NCI-H187 (cell line): ENCODE results near the gene DOK7.

ENCODE experiments used
- DNase-seq, 2 experiments: peaks; one replicate each; lab custom pipeline; 2025; lab: John Stamatoyannopoulos, UW

The DOK7 gene

DNA sequence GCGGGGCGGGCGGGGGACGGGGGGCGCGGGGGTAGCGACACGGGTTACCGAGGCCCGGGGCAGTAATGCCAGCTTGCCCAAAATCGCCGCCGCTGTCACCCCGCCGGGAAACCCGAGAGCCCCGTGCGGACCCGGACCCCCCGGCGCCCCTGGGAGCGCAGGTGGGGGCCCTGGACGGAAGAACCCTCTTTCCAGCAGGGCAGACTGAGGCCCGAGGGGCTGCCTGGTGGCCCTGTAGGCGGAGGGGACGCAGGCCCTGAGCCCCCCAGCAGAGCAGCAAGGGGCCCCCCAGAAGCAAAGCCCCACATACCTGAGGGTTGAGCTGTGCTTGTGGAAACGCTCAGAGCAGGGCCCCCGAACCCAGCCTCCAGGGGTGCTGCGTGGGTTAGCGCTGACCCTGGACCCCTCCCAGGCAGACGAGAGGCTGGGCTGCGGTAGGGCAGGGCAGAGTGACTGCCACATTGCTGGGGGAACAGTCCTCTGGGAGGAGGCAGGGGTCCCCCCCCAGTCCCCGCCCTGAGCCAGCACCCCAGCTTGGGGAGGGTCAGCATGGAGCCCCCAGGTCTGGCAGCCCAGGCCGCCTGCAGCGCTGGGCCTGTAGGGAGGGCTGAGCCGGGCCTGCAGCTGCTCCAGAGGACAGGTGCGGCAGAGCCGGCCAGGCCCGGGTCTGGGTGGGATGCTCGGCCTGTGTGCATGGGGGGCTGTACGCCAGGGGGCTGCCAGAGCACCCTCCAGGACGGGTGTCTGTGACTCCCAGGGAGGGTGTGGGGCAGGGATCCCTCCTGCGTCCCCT is 646 bp downstream of the DOK7 start:
- no peak for DNase-seq

DNA sequence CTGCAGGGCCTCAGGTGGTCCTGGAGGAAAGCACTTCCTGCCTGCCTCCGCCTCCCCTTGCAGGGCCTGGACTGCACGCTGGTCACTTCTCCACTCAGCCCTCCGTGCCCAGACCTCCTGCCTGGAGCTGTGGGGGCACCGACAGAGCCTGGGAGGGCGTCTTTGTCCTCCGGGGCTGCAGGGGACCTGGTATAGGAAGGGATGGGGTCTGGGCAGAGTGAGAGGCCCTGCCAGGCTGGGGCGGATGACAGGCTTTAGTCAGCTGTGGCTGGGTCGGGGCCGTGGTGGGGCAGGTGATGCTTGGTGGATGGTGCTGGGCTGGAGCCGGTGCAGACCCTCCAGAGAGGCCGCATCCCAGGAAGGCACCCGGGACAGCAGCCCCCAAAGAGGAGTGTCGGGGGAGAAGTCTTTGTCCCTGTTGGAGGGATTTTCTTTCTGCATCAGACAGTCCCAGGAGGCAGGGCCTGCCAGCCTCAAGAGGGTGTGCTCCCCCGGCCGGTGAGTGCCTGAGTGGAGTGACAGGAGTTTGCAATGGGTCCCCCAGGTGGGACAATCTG is 1.3 kb downstream of the DOK7 start:
- no peak for DNase-seq

DNA sequence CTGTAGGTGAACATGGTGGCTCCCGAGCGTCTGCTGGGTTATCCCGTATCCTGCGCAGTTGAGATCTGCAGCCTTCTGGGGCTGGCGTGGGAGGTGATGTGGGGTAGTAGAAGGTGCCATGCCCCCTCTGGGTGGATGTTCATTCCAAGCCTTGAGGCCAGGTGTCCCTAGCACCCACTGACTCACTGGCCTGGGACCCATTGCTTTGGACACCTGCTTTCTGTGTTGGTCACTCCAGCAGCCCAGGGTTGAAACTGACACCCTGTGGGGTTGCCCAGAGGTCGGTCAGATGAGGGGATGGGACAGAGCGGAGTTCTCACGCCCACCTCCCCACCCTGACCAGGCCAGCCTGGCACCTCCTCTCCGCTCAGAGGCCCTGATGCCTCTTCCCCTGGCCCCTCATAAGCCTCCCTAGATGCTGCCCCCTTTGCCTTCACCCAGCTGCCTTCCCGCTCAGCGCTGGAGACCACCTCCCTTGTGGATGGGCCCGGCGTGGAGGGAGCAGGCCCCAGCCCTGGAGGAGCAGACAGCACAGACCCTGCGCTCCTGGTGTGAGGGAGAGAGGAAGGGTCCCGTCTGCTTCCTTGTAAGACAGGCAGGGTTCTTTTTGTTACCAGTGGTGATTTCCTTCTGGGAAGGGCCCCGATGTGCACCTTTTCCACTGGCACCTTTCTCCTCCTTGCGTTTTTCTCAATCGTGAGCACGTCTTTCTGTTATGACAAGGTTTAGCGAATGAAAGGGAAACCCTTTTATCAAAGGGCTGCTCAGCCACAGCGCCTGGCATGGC is 2.0 kb downstream of the DOK7 start:
- DNase-seq, result no peak

DNA sequence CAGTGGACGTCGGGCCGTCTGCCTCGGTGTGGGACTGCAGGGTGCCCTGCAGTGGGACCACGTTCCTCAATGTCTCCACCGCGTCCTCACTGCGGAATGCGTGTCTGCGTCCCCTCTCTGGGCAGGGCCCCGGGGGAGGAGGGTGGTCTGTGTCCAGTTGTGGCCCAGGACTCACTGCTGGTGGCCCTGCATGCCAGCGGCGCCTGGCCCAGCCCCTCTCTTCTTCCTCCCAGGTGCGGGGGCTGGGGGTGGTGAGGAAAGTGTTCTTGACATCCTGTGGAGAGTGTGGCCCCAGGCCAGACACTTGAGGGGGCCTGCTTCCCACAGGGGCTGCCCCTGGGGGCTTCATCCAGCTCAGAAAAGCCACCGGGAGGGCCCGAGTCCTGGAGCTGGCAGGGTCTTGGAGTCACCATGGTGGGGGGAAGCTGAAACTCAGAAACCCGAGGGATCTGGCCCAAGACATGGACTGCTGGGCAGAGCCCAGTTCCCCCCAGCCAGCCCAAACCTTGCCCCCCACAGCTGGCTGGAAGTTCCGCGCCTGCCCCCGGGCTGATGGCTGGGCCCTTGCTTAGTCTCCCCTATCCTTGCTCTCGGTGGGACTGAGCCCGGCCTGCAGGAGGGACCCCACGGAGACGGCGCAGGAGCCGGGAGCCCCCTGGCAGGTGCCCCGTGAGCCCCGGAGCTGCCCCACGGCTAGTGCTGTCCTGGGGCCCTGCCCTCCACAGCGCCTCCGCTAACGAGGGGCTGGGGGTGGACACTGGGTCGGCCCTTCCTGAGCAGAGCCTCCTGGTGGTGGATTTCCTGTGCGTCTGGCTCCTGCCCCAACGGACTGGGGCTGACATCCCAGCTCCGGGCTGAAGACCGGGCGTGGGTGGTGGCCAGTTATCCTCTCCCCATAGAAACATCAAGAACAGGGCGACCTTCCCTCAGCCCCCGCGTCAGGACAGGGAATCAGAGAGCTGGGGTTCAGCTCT is 2.9 kb downstream of the DOK7 start:
- no peak for DNase-seq

DNA sequence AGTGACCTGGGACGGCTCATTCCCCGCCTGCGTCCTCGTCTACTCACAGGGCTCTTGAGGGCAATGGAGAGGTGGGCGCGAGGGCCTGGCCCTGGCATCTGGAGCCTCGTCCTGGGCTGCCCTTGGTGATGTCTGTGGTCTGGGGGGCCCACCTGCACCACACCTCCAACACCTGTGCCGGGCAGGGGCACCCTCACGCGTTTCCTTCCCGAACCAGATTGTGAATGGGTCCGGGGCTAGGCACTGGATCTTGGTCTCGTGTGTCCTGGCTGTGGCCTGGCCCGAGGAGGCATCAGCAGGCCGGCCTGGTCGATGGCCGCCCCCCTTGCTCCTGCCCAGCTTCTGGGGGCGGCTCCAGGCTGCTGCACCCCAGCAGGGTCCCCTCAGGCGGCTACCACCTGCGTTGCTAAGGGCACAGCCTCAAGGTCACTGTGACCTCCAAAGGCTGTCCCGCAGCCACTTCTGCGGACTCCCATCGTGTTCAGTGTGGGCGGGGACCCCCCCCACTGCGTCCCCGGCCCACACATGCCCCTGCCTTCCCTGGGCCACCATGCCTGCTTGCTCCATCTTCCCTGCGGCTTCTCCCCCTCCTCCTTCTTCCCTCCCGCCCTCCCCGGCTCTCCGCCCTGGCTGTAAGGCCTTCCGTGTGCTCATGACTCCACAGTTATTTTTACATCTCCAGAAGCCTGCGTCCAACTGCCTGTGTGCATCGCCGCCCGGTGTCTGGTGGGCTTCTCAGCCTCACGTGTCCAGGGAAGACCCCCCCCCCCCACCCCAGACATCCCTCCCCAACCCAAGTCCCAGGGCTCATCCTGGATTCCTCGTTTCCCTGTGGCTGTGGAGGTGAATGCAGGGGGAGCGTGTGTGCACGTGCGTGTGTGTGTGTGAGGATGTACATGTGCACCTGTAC is 3.8 kb downstream of the DOK7 start:
- DNase-seq, result no peak

DNA sequence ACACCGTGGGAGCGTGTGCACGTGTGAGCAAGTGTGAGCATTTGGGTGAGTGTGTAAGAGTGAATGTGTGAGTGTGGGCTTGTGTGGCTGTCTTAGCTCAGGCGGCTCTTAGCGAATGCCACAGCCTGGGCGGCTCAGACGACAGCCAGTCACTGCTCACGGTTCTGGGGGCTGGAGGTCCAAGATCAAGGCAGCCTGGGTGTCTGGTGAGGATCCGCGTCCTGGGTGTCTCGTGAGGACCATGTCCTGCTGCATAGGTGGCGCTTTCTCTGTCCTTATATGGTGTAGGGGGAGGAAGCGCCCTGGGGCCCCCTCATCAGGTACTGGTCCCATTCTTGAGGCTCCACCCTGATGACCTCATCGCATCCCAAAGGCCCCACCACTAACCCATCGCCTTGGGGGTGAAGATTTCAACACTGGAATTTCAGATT is 4.5 kb downstream of the DOK7 start:
- DNase-seq, result no peak

DNA sequence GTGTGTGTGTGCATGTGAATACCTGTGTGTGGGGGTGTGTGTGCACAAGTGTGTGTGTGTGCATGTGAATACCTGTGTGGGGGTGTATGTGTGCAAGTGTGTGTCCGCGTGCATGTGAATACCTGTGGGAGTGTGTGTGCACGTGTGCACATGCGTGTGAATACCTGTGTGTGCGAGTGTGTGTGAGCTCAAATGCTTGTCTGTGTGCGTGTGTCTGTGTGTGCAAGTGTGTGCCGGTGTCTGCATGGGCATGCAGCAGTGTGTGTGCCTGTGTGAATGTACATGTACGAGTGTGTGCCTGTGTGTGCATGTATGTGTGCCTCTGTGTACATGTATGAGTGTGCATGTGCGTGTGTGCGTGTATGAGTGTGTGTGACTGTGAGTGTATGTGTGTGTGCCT is 5.0 kb downstream of the DOK7 start:
- DNase-seq, result no peak

DNA sequence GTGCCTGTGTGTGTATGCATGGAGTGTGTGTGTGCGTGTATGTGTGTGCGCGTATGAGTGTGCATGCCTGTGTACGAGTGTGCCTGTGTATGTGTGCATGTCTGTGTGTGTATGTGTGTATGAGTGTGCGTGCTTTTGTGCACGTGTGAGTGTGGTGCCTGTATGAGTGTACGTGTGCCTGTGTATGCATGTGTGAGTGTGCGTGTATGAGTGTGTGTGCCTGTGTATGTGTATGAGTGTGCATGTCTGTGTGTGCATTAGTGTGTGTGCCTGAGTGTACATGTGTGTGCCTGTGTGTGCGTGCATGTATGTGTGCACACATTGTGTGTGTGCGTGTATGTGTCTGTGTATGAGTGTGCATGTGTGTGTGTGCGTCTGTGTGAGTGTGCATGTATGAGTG is 5.7 kb downstream of the DOK7 start:
- DNase-seq, result no peak

DNA sequence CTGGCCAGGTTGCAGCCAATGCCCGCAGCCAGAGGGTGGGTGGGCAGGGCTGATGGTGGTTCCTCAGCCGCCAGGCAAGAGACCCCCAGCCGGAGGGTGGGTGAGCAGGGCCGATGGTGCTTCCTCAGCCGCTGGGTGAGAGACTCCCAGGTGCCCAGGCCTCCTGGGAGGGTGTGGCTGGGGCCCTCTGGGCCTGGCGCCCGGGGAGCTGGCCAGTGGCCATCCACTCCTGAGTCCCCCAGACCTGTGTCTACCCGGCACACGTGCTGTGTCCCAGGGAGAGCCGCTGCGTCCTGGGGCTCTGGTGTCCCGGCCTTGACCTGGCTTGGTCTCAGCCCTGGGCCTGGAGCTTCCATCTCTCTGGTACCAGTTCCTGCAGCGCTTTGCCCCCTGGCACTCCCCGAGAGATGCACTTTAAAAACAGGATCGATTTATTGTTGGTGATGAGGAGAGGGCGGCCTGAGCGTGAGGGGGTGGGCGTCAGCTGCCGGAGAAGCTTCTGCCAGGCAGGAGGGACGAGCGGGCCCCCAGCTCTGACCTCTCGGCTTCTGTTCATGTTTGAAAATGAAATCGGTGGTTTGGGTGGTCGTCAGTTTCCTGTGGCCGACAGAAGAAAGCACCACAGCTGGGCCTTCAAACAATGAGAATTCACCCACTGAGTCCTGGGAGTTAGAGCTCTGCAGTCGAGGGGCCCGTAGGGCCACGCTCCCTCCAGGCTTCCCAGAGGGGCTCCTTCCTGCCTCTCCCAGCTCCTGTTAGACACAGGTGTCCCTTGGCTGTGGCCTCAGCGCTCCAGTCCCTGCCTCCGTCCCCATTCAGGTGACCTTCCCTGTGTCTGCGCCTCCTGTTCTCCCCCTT is 6.5 kb downstream of the DOK7 start:
- no peak for DNase-seq

DNA sequence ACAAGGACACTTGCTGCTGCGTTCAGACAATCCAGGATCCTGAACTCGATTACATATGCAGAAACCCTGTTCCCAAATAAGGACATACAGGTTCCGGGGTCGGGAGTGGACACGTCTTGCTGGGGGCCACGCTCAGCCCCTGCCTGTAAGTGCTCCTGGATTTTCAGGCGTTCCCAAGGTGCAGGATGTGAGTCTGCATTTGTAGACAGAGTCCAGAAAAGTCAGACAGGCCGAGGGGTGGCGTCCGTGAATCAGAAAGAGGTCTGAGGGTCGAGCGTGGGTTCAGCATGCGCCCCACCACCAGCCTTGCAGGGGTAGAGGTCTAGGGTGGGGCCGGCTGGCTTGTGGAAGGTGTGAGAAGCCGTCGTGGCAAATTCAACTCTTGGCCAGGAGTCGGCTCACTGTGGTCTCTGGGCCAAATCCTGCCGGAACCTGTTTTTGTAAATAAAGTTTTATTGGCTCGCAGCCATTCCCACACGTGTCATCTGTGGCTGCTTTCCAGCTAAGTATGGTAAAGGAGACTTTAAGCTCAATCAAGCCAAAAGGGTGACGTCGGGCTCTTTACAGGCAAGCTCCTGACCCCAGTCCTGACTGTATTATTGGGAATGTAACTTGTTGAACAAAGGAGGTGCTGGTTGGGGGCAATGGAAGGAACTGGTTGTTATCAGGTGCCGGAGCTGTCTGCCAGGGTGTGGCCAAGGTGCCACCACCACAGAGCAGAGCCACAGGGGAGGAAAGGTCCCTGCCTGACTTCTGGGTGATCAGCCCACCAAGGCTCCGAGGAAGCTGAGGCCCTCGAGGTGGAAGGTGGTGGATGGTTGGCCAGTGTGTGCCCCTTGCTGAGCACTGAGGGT is 7.4 kb downstream of the DOK7 start:
- no peak for DNase-seq

DNA sequence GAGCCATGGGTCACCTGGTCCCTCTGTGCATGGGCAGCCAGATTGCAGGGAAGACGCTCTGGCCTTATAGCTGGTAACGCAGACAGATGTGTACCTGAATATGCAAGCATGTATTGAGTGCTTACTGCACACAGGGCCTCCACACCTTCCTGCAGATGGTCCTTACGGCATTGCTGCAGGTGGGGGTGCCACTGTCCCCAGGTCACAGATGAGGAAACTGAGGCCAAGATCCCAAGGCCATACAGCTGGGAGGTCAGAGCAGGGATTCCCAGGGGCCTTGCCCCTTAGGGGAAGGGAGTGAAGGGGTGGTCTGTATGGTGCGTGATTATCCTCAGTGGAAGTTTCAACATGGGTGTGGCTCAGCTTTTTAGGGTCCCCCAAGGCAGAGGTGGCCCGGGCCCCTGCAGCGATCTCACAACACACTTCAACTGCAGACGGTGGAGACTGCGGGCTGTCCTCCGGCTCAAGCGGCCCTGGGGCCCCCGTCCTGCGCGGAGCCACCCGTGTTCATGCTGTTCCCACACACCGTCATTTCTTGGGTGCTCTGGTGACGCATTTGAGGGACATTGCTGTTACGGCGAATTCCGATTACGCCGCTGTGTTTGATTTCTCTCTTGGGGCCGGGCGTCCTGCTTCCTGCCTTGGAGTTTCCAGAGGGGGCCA is 8.1 kb downstream of the DOK7 start:
- no peak for DNase-seq

DNA sequence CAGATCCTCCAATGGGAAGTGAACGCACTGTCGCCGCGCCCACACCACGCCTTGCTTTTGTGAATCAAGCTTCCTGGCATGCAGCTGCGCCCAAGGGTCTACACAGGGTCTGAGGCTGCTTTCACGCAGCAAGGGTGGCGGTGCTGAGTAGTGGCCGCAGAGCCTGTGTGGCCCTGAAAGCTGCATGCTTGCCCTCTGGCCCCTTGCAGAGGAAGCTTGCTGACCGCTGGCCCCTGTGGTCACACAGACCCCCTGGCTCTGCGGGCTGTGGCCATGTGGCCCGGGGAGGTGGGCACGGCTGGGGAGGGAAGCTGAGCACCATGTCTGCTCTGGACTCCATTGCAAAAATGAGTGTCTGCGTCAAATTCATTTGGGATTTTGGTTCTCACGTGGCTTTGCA is 8.8 kb downstream of the DOK7 start:
- no peak for DNase-seq

DNA sequence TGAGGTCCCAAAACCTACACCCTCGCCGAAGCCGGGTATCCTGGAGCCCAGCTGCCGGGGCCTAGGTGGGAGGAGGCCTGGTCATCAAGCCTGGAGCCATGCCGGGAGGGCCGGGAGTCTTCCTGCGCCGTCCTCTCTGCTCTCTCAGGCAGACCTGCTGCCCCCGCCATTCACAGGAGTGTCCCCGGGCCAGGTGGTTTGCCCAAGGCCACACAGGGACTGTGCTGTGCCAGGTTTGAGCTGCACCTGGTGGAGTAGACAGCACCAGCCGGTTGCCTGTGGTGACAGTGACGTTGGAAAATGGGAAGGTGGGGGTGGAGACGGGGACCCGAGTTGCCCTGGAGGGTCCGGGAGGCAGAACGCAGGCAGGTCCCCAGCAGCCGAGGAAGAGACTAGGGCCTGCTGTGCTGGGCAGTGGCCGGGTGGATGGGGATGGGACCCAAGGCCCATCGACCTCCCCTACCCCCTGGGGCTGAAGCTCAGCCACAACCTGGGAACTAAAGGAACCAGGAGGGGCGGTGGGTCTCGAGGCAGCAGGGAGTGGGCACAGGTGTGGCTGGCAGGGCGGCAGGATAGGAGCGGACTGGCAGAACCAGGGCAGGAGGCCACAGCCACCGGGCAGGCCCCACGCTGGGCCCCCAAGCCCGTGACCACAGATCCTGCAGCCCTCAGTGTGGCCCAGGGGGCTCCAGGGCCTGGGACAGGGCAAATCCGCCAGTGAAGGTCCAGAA is 9.5 kb downstream of the DOK7 start:
- DNase-seq, result no peak

DNA sequence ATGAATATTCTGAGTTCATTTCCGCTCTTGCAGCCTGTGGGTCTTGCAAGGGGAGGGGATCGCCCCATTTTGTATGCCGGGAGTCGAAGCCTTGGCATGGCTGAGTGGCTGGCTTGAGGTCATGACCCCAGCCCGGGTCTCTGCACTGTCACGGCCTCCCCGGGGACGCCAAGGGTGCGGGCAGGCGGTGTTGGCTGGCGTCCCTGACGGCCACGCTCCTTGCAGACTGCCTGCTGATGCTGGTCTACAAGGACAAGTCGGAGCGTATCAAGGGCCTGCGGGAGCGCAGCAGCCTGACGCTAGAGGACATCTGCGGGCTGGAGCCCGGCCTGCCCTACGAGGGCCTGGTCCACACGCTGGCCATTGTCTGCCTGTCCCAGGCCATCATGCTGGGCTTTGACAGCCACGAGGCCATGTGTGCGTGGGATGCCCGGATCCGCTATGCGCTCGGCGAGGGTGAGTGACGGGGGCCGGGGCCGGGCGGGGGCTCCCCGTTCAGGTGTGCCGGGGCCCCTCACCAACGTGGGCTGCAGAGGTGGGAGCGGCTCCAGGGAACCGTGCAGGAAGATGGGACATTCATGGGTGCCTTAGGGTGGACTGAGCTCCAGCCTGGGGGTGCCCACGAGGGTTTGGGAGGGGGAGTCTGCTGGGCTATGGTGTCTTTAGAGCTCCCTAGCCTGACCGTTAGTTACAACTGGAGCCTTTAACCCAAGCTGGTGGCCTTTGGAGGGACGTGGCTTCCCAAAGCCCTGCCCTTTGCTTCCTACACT is 10.3 kb downstream of the DOK7 start:
- no peak for DNase-seq

DNA sequence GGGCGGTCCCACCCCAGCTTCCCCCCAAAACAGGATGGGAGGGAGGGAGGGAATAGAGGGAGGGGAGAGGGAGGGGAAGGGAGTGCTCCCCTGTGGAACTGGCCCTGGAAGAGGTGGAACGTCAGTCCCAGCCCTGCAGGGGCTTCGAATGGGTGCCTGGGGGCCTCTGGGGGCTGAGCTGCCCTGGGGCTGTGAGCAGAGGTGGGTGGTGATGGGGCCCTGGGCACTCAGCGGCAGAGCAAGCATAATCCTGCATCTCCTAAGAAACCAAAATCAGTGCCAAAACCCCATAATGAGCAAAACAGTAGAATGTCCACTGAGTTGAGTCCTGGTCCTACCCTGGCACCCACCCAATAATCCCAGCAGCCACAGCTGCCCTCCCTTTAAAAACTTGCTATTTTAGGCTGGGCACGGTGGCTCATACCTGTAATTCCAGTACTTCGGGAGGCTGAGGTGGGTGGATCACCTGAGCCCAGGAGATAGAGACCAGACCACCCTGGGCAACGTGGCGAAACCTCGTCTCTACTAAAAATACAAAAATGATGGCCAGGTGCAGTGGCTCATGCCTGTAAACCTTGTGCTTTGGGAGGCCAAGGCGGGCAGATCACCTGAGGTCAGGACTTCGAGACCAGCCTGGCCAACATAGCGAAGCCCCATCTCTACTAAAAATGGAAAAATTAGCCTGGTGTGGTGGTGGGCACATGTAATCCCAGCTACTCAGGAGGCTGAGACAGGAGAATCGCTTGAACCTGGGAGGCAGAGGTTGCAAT is 11.1 kb downstream of the DOK7 start:
- DNase-seq, result no peak

DNA sequence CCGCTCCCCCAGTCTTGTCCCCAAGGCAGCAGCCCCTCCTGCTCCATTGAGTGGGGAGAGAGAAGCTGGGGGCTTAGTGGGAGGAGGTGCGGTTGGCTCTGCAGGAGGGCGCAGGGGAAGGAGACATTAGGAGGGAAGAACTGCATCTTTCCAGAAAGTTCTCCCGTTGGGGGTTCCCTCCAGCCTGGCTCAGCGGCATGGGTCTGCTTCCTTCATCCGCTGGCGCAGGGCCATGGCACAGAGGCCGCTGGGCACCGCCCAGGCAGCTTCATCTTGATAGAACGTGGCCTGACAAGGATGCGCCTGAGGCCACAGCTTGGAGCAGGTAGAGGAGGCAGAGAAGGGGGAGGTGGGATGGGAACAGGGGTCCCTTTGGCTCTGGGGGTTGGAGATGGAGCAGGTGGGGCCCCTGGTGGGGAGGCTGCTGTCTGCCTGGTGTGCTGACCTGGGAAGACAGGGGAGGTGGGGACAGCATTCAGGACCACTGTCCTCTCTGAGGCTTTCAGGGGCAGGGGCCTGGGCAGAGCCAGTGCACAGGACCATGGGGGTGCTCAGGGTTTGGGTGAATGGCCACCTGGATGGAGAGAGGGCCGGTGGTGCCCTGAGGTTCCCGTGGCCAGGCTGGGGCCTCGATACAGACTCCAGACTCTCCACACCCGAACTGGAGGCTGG is 12.1 kb downstream of the DOK7 start:
- no peak for DNase-seq
